NCI-H226 (cell line): ENCODE results near the gene SLC9A4.
A peak's percentile ranks its signal among the peaks of the same experiment; 100 is the strongest.

Experiments used
- DNase-seq: peaks from one replicate; pipeline ENCODE4 v3.0.0-alpha.2; 2015

The SLC9A4 gene

DNA sequence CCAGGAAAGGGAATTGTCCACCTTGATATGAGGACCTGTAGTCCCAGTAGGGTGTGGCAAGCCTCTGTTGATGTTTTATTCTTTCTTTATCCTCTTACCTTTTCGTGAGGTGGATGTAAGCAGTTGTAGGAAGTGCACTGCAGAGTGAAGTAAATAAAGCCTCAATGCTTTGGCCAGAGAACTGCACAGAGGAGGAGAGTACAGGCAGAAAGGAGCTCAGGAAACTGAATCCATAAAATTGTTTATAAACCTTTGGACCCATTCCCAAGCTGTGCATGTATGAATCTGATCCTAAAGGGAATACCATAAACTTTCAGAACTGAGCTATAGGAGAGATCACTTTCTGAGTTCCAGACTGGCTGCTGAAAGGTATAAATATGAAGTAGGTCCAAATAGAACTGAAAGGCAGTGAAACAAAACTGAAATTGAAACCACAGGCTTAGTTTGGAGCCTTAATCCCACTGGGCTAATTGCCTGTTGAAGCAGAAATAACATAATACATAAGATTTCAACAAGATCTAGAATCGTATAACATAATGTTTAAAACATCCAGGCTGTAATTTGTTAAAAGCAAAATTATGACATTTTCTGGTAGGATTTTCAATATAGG, 17.9 kb upstream of the SLC9A4 start:
- DNase-seq, result no peak

GRCh38 chr2:102460467-102460866, 12.6 kb upstream of the SLC9A4 start:
- DNase-seq, result no peak

DNA sequence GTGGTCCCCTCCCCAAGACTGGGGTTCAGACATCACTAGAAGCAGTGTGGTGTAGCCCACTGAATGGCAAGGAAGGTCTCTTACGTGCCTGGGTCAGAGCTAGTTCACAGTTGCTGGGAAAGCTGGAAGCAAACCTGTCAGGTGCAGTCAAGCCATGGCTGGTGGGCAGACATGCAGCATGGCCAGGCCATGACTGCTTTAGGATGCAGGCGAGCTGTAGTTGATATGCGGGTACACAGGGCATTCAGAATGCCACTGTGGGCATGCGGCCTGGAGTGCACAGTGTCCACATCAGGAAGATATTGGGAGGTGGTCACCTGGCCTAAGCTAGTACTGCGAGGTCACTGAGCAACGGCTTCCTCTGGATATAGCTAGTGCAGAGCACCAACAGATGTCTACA, 11.8 kb upstream of the SLC9A4 start:
- no peak for DNase-seq

- DNase-seq, result no peak
These were observed 9.9 kb upstream of the SLC9A4 start for GRCh38 chr2:102463160-102463559.

- DNase-seq, result no peak
These were observed 2.9 kb upstream of the SLC9A4 start for GRCh38 chr2:102470168-102470567.

GRCh38 chr2:102473631-102474030, 605 bp downstream of the SLC9A4 start:
- no peak for DNase-seq

GRCh38 chr2:102474785-102475184, 1.8 kb downstream of the SLC9A4 start:
- no peak for DNase-seq

GRCh38 chr2:102478686-102479470, 5.9 kb downstream of the SLC9A4 start:
- DNase-seq, result no peak

GRCh38 chr2:102480285-102481195, 7.5 kb downstream of the SLC9A4 start:
- DNase-seq, result no peak

DNA sequence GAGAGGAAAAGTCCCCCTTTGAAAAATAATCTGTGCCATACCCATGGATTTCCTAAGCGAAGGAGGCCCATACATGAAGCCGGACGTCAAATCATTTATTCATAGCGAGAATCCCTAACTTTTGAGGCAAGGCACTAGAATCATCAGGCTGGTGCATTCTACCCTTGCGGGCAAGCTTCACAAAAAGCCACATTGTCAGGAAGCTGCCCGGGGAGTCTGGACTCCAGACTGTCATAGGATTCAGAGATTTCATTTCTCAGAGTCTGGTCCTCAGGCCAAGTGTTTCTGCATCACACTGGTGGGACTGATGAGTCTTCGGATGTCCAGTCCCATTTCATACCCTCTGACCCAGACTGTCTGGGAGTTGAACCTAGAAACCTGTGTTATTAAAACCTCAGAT, 8.9 kb downstream of the SLC9A4 start:
- DNase-seq, result no peak

DNA sequence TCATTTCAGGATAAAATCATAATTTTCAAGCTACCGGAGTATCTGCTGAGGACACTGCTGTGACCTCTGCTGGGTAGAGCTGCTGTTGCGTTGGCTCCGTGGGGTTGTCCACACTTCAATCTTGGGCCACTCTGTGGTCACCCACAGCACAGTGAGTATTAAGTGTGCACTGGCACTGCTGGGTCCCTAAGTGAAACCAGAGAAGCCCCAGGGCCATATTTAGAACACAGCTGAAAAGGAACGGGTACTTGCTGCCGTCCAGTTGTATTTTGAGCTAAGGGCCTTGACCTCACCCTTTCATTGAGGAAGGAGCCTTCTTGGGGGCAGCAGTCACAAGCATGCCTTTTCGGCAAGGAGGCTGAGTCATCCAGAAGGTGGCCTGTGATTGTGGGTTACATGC, 10.1 kb downstream of the SLC9A4 start:
- DNase-seq, result no peak

GRCh38 chr2:102484310-102485061, 11.5 kb downstream of the SLC9A4 start:
- DNase-seq, result no peak

DNA sequence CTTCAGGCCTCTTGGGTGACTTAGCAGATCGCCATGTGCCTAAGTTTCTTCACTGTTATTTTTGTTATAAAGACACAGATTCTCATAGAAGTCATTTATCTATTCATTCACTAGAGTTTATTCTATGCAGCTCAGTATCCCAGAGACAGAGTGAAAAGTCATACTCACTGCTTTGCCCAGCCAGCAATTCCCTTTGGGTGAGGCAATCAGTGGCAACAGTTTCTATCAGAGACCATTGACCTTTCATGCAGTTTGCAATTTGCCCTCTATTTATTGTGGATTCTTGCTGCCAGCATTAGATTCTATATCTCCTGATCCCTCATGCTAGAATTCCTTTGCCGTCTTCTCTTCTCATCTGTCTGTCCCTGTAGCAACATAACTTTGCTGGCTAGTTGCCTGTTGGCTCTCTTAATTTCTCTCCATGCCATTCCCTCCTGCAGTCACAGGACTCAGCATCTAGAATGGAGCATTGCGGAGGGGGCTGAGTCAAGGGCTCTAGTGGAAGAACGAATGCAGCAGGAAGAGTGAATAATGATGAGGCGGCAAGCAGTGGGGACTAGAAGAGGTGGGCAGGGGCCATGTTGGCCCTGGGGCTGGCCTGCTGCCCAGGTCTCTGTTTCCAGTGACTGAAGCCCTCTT, 12.2 kb downstream of the SLC9A4 start:
- no peak for DNase-seq

DNA sequence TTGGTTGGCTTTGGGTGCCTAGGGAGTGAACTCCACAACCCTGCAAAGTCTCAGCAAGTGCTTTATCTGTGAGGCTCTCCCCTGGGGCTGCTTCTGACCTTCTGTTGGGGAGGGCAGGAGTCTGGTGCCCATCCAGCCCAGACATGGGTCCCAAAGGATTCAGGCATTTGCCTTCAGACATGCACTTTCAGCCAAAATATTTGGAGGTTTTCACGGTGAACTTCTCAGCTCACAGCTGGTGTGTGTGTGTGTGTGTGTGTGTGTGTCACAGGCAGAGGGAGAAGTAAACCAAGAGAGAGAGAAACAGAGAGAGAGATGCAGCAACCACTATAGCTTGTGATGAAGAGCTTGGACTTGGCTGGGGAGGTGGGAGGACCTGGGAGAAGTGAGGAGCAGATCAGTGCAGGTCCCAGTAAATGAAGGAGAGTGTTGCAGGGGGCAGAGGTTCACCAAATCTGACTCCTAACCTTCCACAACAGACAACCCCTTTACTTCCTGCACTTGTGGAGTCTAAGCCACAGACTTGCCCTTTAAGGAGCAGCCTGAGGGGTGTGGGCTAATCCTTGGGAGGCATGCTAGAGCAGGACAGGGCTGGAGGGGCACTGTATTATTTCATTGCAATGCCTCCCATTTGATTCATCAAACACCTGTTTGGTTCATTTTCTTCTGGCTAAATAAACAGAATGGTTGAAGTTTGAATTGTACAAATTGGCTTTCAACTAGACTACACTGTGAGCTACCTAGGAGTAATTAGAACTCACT, 14.1 kb downstream of the SLC9A4 start:
- DNase-seq, result no peak

GRCh38 chr2:102487761-102488462, 14.9 kb downstream of the SLC9A4 start:
- peak; percentile 83 for DNase-seq

DNA sequence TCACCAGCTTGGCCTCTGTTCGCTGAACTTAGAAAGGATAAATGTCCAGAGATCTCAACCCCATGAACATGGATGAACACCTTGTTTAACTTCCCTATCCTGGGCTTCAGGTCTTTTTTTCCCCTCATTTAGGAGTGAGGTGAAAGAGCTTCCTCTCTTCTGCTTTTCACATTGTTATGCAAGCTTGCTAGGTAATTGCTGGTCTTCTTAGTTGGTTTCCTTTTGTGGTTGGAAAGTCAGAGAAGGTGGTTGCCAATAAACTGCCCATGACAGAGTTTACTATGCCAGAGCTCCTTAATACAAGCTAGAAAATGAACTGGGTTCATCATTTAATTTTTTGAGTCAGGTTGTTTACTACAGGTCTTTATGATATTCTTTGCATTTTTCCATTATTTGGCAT, 16.6 kb downstream of the SLC9A4 start:
- no peak for DNase-seq

DNA sequence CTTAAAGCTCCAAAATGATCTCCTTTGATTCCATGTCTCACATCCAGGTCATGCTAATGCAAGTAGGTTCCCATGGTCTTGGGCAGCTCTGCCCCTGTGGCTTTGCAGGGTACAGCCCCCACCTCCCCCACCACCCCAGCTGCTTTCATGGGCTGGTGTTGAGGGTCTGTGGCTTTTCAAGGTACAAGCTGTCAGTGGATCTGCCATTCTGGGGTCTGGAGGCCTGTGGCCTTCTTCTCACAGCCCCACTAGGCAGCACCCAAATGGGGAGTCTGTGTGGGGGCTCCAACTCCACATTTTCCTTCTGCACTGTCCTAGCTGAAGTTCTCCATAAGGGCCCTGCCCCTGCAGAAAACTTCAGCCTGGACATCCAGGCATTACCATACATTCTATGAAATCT, 19.0 kb downstream of the SLC9A4 start:
- no peak for DNase-seq

GRCh38 chr2:102494570-102494969, 21.5 kb downstream of the SLC9A4 start:
- DNase-seq, result no peak

- no peak for DNase-seq
These were observed 25.4 kb downstream of the SLC9A4 start for GRCh38 chr2:102498414-102498813.

GRCh38 chr2:102499558-102499957, 26.5 kb downstream of the SLC9A4 start:
- no peak for DNase-seq

DNA sequence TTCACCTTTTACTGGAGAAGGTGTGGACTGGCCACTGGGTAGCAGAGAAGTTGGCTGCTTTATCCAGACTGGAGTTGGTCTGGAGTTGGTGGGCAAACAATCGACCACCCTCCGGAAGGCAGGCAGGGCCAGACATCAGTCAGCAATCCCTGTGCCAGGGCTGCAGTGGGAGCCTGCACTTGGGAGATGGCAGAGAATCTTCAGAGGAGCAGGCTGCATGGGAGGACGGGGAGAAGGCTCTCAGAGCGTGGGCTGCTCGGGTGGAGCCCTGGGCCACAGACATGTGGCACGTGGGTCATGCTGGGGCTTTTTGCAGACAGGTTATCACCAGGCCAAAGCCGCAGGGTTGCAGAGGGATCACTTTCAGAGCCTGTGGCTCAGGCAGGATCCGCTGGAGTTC, 29.6 kb downstream of the SLC9A4 start:
- DNase-seq, result no peak
